ENCODE measurements around the gene KCNK10.

The KCNK10 gene

DNA sequence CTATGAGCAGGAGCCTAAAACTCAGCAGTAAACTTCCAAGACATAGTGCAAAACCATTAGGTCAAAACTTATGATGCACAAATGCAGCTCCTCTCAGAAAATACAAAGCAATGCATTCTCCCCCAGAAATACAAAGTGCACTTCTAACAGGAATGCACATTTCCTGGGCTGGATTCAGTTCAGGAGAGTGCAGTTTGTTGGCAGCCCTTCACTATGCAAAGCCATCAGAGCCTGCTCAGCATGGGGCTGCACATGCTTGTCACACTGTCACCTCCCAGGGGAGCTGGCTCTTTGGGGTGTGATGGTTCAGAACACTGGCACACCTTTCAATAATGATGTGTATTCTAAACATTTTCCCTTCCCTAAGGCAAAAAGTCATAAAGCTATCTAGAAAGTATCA is 110.4 kb downstream of the KCNK10 start:
- no peak for TF ChIP-seq CTCF (IDR thresholded peaks at IDR 0.05; ENCODE audit: control insufficient read depth, insufficient read depth, low read depth, low read length, missing control alignments)
- no peak for DNase-seq (ENCODE audit: low read depth)

DNA sequence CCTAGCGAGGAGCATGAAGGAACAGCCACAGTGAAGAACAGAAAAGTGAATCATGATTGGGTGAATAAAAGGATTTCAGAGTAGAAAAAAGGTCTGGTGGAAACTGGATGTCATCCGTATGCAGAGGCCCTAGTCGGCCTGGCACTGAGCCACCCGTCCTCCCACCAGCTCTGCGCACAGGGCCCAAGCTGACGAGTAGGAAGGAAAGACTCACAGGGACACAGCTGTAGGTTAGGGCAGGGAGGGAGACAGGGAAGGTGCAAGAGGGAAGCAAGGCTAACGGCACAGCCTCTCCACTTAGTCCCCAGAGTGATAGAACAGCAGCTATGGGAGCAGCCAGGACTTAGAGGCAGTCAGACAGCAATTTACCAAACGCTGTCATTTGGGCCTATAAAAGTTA is 112.6 kb downstream of the KCNK10 start:
- DNase-seq (ENCODE audit: low read depth), result no peak
- no peak overlapping the region for H3K4me3 ChIP-seq (ENCODE audit: control insufficient read depth, low read depth, low read length)
- TF ChIP-seq CTCF (IDR thresholded peaks at IDR 0.05; ENCODE audit: control insufficient read depth, insufficient read depth, low read depth, low read length, missing control alignments), result no peak

More for the DNA sequence above, 110.4 kb downstream of the KCNK10 start:
- H3K4me3 ChIP-seq (ENCODE audit: control insufficient read depth, low read depth, low read length), result no peak overlapping the region

DNA sequence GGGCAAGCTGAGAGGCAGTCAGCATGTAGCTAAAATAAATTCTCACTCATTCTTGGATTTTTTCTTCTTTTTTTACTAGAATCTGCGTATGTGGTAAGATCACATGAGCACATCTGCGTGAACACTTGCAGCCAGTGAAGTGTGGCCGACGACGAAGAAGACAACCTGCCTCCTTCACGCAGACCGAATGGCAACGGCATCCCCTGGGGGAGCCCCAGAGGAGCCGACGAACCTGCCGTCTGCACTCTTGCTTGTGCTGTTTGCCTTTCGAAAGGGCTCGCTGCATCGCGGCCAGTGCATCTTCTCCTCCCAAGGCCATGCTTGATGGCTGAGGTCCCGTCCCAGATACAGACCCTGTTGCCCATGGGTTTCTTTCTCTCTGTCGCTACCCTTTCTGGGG is 113.8 kb downstream of the KCNK10 start:
- no peak for TF ChIP-seq CTCF (IDR thresholded peaks at IDR 0.05; ENCODE audit: control insufficient read depth, insufficient read depth, low read depth, low read length, missing control alignments)
- no peak overlapping the region for H3K4me3 ChIP-seq (ENCODE audit: control insufficient read depth, low read depth, low read length)
- no peak for DNase-seq (ENCODE audit: low read depth)

GRCh38 chr14:88208858-88209257 is 114.2 kb downstream of the KCNK10 start:
- no peak for TF ChIP-seq CTCF (IDR thresholded peaks at IDR 0.05; ENCODE audit: control insufficient read depth, insufficient read depth, low read depth, low read length, missing control alignments)
- H3K4me3 ChIP-seq (ENCODE audit: control insufficient read depth, low read depth, low read length), result no peak overlapping the region
- no peak for DNase-seq (ENCODE audit: low read depth)

GRCh38 chr14:88204221-88204620 is 118.8 kb downstream of the KCNK10 start:
- no peak overlapping the region for H3K4me3 ChIP-seq (ENCODE audit: control insufficient read depth, low read depth, low read length)
- DNase-seq (ENCODE audit: low read depth), result no peak
- TF ChIP-seq CTCF (IDR thresholded peaks at IDR 0.05; ENCODE audit: control insufficient read depth, insufficient read depth, low read depth, low read length, missing control alignments), result no peak

DNA sequence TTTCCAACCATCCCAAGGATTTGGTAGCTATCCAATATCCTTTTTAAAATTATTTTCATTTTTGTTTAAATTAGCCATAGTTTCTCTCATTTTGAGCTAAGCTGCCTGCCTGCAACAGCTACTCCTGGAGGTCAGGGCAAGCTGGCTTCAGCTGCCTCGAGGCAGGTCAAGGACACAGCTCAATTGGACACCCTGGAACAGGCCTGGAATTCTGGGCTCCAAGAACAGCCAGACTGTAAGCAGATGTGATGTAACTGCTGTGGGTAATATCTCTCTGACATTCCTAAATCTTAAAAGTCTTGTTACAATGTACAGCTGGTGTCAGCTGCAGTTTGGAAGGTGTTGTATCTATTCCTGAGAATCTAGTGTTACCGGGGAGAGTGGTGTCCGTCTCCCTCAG is 119.8 kb downstream of the KCNK10 start:
- DNase-seq (ENCODE audit: low read depth), result no peak
- H3K4me3 ChIP-seq (ENCODE audit: control insufficient read depth, low read depth, low read length), result no peak overlapping the region
- TF ChIP-seq CTCF (IDR thresholded peaks at IDR 0.05; ENCODE audit: control insufficient read depth, insufficient read depth, low read depth, low read length, missing control alignments), result no peak

DNA sequence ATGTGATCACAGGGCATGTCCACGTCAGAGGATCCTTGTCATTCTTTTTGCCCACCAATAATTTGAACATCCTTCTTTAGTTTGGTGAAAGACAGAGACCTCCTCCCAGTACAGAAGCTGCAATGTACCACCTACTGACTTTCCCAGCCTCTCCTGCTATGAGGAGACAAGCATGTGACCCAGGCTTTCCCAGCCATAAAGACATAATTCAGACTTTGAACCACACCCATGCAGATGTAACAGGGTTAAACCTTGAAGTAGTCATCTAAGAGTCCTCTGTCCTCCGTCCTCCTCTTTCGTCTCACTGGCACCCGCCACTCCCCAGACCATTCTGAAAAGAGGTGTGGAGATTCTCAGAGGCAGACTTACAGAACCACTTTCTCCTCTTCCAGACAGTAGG is 120.8 kb downstream of the KCNK10 start:
- H3K4me3 ChIP-seq (ENCODE audit: control insufficient read depth, low read depth, low read length), result no peak overlapping the region
- DNase-seq (ENCODE audit: low read depth), result no peak
- no peak for TF ChIP-seq CTCF (IDR thresholded peaks at IDR 0.05; ENCODE audit: control insufficient read depth, insufficient read depth, low read depth, low read length, missing control alignments)

Measured in AG09309 (cell line).